GM12892 (cell line): ENCODE results near the gene NAXE.

Experiments
- POLR2A ChIP-seq: IDR thresholded peaks from 2 replicates; pipeline ENCODE4 v1.6.1; 2011; ENCODE audit warnings: low read depth, low read length, control low read depth
- POLR2AphosphoS5 ChIP-seq: IDR thresholded peaks from 2 replicates; pipeline ENCODE4 v1.6.1; 2011; ENCODE audit warnings: low read depth, low read length, control low read depth

- TF ChIP-seq POLR2A (peak; percentile 95), POLR2AphosphoS5 (peak; percentile 88)
Observed at GRCh38 chr1:156601122-156601830, 9.7 kb downstream of the NAXE start, which contains the start of gene GPATCH4.
